ENCODE measurements around the gene RPS6KL1.

Gene RPS6KL1

GRCh38 chr14:74948228-74949175 is 25.4 kb upstream of the RPS6KL1 start:
- in situ Hi-C loops (cut with MboI; ENCODE audit: low sequenced_read_pairs), result loop anchor here (25.0 kb wide), 1 partner anchor 139 kb away; no protein-coding TSS in a partner anchor

GRCh38 chr14:74947353-74948227 is 24.5 kb upstream of the RPS6KL1 start:
- H3K4me3 ChIP-seq, result no peak overlapping the region
- H3K36me3 ChIP-seq (replicated peaks), result no peaks in the 10 kb centered on the region
- no peak for DNase-seq (ENCODE audit: low spot score in 2 of 2)
- H3K27me3 ChIP-seq (ENCODE audit: low read depth), result no peaks in the 10 kb centered on the region
- in situ Hi-C loops (cut with MboI; ENCODE audit: low sequenced_read_pairs), result loop anchor here (25.0 kb wide), 1 partner anchor 140 kb away; no protein-coding TSS in a partner anchor
- H3K9me3 ChIP-seq, result no peaks in the 10 kb centered on the region
- no peaks in the 10 kb centered on the region for H3K4me1 ChIP-seq

More at GRCh38 chr14:74948228-74949175, 25.4 kb upstream of the RPS6KL1 start:
- no peaks in the 10 kb centered on the region for H3K4me1 ChIP-seq
- H3K9me3 ChIP-seq, result no peaks in the 10 kb centered on the region
- no peak overlapping the region for H3K4me3 ChIP-seq
- no peak for DNase-seq (ENCODE audit: low spot score in 2 of 2)
- H3K36me3 ChIP-seq (replicated peaks), result no peaks in the 10 kb centered on the region
- H3K27me3 ChIP-seq (ENCODE audit: low read depth), result no peaks in the 10 kb centered on the region

GRCh38 chr14:74946659-74947281 is 23.7 kb upstream of the RPS6KL1 start:
- H3K36me3 ChIP-seq (replicated peaks), result no peaks in the 10 kb centered on the region

GRCh38 chr14:74945852-74946658 is 23.0 kb upstream of the RPS6KL1 start:
- peak; percentile 64 to 91 for DNase-seq (ENCODE audit: low spot score in 2 of 2)
- Histone ChIP-seq H3K27me3 (ENCODE audit: low read depth) (no peaks in the 10 kb centered on the region), H3K4me1 (no peaks in the 10 kb centered on the region), H3K4me3 (no peak overlapping the region), H3K9me3 (no peaks in the 10 kb centered on the region), H3K36me3 (replicated peaks) (no peaks in the 10 kb centered on the region)
- in situ Hi-C loops (cut with MboI; ENCODE audit: low sequenced_read_pairs), result loop anchor here (25.0 kb wide), 1 partner anchor 141 kb away; no protein-coding TSS in a partner anchor

More at GRCh38 chr14:74946659-74947281, 23.7 kb upstream of the RPS6KL1 start:
- no peaks in the 10 kb centered on the region for H3K4me1 ChIP-seq
- no peaks in the 10 kb centered on the region for H3K9me3 ChIP-seq
- DNase-seq (ENCODE audit: low spot score in 2 of 2), result no peak
- H3K27me3 ChIP-seq (ENCODE audit: low read depth), result no peaks in the 10 kb centered on the region
- in situ Hi-C loops (cut with MboI; ENCODE audit: low sequenced_read_pairs), result loop anchor here (25.0 kb wide), 1 partner anchor 141 kb away; no protein-coding TSS in a partner anchor
- no peak overlapping the region for H3K4me3 ChIP-seq

- in situ Hi-C loops (cut with MboI; ENCODE audit: low sequenced_read_pairs), result loop anchor here (25.0 kb wide), 1 partner anchor 142 kb away; no protein-coding TSS in a partner anchor
- Histone ChIP-seq H3K36me3 (replicated peaks) (no peaks in the 10 kb centered on the region), H3K27me3 (ENCODE audit: low read depth) (no peaks in the 10 kb centered on the region), H3K4me1 (no peaks in the 10 kb centered on the region), H3K4me3 (no peak overlapping the region), H3K9me3 (no peaks in the 10 kb centered on the region)
- DNase-seq (ENCODE audit: low spot score in 2 of 2), result peak; percentile 24 to 79
These were observed 22.3 kb upstream of the RPS6KL1 start for GRCh38 chr14:74945261-74945851.

GRCh38 chr14:74942608-74943007 is 19.5 kb upstream of the RPS6KL1 start:
- Histone ChIP-seq H3K27me3 (ENCODE audit: low read depth) (no peaks in the 10 kb centered on the region), H3K4me1 (no peaks in the 10 kb centered on the region), H3K9me3 (no peaks in the 10 kb centered on the region), H3K36me3 (replicated peaks) (no peaks in the 10 kb centered on the region), H3K4me3 (no peak overlapping the region)
- in situ Hi-C loops (cut with MboI; ENCODE audit: low sequenced_read_pairs), result loop anchor here (25.0 kb wide), 1 partner anchor 145 kb away; no protein-coding TSS in a partner anchor
- DNase-seq (ENCODE audit: low spot score in 2 of 2), result no peak

- in situ Hi-C loops (cut with MboI; ENCODE audit: low sequenced_read_pairs), result loop anchor here (25.0 kb wide), 1 partner anchor 145 kb away; no protein-coding TSS in a partner anchor
- no peak overlapping the region for H3K4me3 ChIP-seq
- no peaks in the 10 kb centered on the region for H3K4me1 ChIP-seq
- no peak for DNase-seq (ENCODE audit: low spot score in 2 of 2)
- H3K9me3 ChIP-seq, result no peaks in the 10 kb centered on the region
- no peaks in the 10 kb centered on the region for H3K27me3 ChIP-seq (ENCODE audit: low read depth)
- no peaks in the 10 kb centered on the region for H3K36me3 ChIP-seq (replicated peaks)
These were observed 19.1 kb upstream of the RPS6KL1 start for GRCh38 chr14:74942181-74942580.

- in situ Hi-C loops (cut with MboI; ENCODE audit: low sequenced_read_pairs), result loop anchor here (25.0 kb wide), 1 partner anchor 146 kb away; no protein-coding TSS in a partner anchor
- no peaks in the 10 kb centered on the region for H3K9me3 ChIP-seq
- H3K4me1 ChIP-seq, result no peaks in the 10 kb centered on the region
- no peaks in the 10 kb centered on the region for H3K27me3 ChIP-seq (ENCODE audit: low read depth)
- no peaks in the 10 kb centered on the region for H3K36me3 ChIP-seq (replicated peaks)
- H3K4me3 ChIP-seq, result no peak overlapping the region
- DNase-seq (ENCODE audit: low spot score in 2 of 2), result no peak
These were observed 18.6 kb upstream of the RPS6KL1 start for GRCh38 chr14:74941676-74942097.

GRCh38 chr14:74940956-74941565 is 18.0 kb upstream of the RPS6KL1 start:
- Histone ChIP-seq H3K36me3 (replicated peaks) (no peaks in the 10 kb centered on the region), H3K9me3 (no peaks in the 10 kb centered on the region), H3K4me1 (no peaks in the 10 kb centered on the region), H3K27me3 (ENCODE audit: low read depth) (no peaks in the 10 kb centered on the region), H3K4me3 (no peak overlapping the region)
- in situ Hi-C loops (cut with MboI; ENCODE audit: low sequenced_read_pairs), result loop anchor here (25.0 kb wide), 1 partner anchor 146 kb away; no protein-coding TSS in a partner anchor
- DNase-seq (ENCODE audit: low spot score in 2 of 2), result no peak

GRCh38 chr14:74938531-74939495 is 15.8 kb upstream of the RPS6KL1 start:
- Histone ChIP-seq H3K9me3 (no peaks in the 10 kb centered on the region), H3K36me3 (replicated peaks) (no peaks in the 10 kb centered on the region), H3K4me3 (no peak overlapping the region), H3K4me1 (no peaks in the 10 kb centered on the region), H3K27me3 (ENCODE audit: low read depth) (no peaks in the 10 kb centered on the region)
- no peak for DNase-seq (ENCODE audit: low spot score in 2 of 2)
- in situ Hi-C loops (cut with MboI; ENCODE audit: low sequenced_read_pairs), result loop anchor here (25.0 kb wide), 1 partner anchor 148 kb away; no protein-coding TSS in a partner anchor

- Histone ChIP-seq H3K9me3 (no peaks in the 10 kb centered on the region), H3K4me3 (no peak overlapping the region), H3K36me3 (replicated peaks) (no peaks in the 10 kb centered on the region), H3K27me3 (ENCODE audit: low read depth) (peaks cover 5% of the 10 kb centered on the region), H3K4me1 (no peaks in the 10 kb centered on the region)
- no peak for DNase-seq (ENCODE audit: low spot score in 2 of 2)
- in situ Hi-C loops (cut with MboI; ENCODE audit: low sequenced_read_pairs), result loop anchor here (25.0 kb wide), 1 partner anchor 150 kb away; no protein-coding TSS in a partner anchor
These were observed 14.1 kb upstream of the RPS6KL1 start for GRCh38 chr14:74937171-74937570.
